CD8-positive, alpha-beta memory T cell (primary cell): ENCODE results near the gene SDK1. TPM values are rescaled to one million over a fixed set of nuclear protein-coding genes. Genes with fewer than 3 reads are reported as not detected.

Experiments used
- CTCF ChIA-PET: fragments of 350-600 bp; sonication (Branson Sonifier 250); formaldehyde crosslinking; loops from one replicate; lab custom pipeline; 2021; ENCODE audit warnings: antibody characterized with exemption; lab: Charles Lee
- POLR2A ChIA-PET: fragments of 350-600 bp; sonication (Branson Sonifier 250); formaldehyde crosslinking; loops from one replicate; lab custom pipeline; 2021; ENCODE audit warnings: antibody characterized with exemption; lab: Charles Lee
- DNase-seq, 5 donors: peaks; one replicate each; pipeline versions ENCODE4 v3.0.0 to v3.0.0-alpha.2; 2020 to 2022; ENCODE audit warnings: mixed read lengths in 1 of 5
- H3K27ac ChIP-seq: one replicate; pipeline ENCODE4 v1.7.0; 2013; ENCODE audit warnings: low read depth, mild to moderate bottlenecking, low read length, moderate library complexity
- H3K27me3 ChIP-seq: 2 replicates; pipeline ENCODE4 v1.7.0; 2013; ENCODE audit warnings: low read length, mild to moderate bottlenecking; ENCODE audit not compliant: insufficient read depth, poor library complexity, severe bottlenecking
- H3K36me3 ChIP-seq: 2 replicates; pipeline ENCODE4 v1.7.0; 2013; ENCODE audit warnings: mild to moderate bottlenecking, low read length, moderate library complexity; ENCODE audit not compliant: insufficient read depth
- H3K4me1 ChIP-seq: 2 replicates; pipeline ENCODE4 v1.7.0; 2013; ENCODE audit warnings: mild to moderate bottlenecking, low read length, moderate library complexity; ENCODE audit not compliant: insufficient read depth
- H3K4me3 ChIP-seq: 2 replicates; pipeline ENCODE4 v1.7.0; 2013; ENCODE audit warnings: mild to moderate bottlenecking, low read length
- H3K9me3 ChIP-seq: 2 replicates; pipeline ENCODE4 v1.7.0; 2013; ENCODE audit warnings: mild to moderate bottlenecking, low read length
- H3K27ac Mint-ChIP-seq, 8 donors: one replicate each; pipeline ENCODE4 v1.8.0; 2020 to 2021; ENCODE audit warnings: mixed read lengths in 8 of 8, mild to moderate bottlenecking in 6 of 8, inconsistent platforms in 3 of 8, moderate library complexity in 3 of 8
- H3K27me3 Mint-ChIP-seq, 2 donors: one replicate each; pipeline ENCODE4 v1.8.0; 2020 to 2021; ENCODE audit warnings: mixed read lengths in 2 of 2, mild to moderate bottlenecking in 1 of 2, moderate library complexity in 1 of 2
- H3K36me3 Mint-ChIP-seq, 3 donors: one replicate each; pipeline ENCODE4 v1.8.0; 2020 to 2021; ENCODE audit warnings: mixed read lengths in 3 of 3, inconsistent platforms in 1 of 3, mild to moderate bottlenecking in 1 of 3
- H3K4me1 Mint-ChIP-seq, 3 donors: one replicate each; pipeline ENCODE4 v1.8.0; 2020 to 2021; ENCODE audit warnings: mixed read lengths in 3 of 3, inconsistent platforms in 1 of 3, mild to moderate bottlenecking in 1 of 3
- H3K4me3 Mint-ChIP-seq, 7 donors: one replicate each; pipeline ENCODE4 v1.8.0; 2020 to 2021; ENCODE audit warnings: mixed read lengths in 7 of 7, mild to moderate bottlenecking in 6 of 7, moderate library complexity in 4 of 7, inconsistent platforms in 2 of 7
- H3K9me3 Mint-ChIP-seq, 5 donors: one replicate each; pipeline ENCODE4 v1.8.0; 2020 to 2022; ENCODE audit warnings: mixed read lengths in 5 of 5, mild to moderate bottlenecking in 3 of 5, moderate library complexity in 2 of 5, inconsistent platforms in 1 of 5
- polyA plus RNA-seq: library from polyadenylated mRNA; unstranded; fragments of 300-500 nt; fragmentation: Illumina TruSeq; gene quantifications from one replicate; pipeline ENCODE4 v1.2.3, GENCODE V29; 2021
- total RNA-seq, 2 experiments: library from RNA; stranded (reverse); gene quantifications; one replicate each; pipeline ENCODE4 v1.2.3, GENCODE V29; 2021

The SDK1 gene
- total and polyA plus RNA-seq, 3 experiments from 2014 or later, result 0.04 TPM; not detected in 1

GRCh38 chr7:3559278-3559677, 258.2 kb downstream of the SDK1 start:
- H3K27me3 Mint-ChIP-seq, result peaks cover 12 to 32% of the 10 kb centered on the region in 2 donors
- no peaks in the 10 kb centered on the region for H3K4me1 Mint-ChIP-seq
- no peak for DNase-seq
- no peak overlapping the region for H3K4me3 Mint-ChIP-seq
- Histone ChIP-seq H3K27ac (no peak overlapping the region), H3K27me3 (no peaks in the 10 kb centered on the region), H3K9me3 (no peaks in the 10 kb centered on the region), H3K36me3 (no peaks in the 10 kb centered on the region), H3K4me3 (no peak overlapping the region), H3K4me1 (no peaks in the 10 kb centered on the region)
- no peaks in the 10 kb centered on the region for H3K36me3 Mint-ChIP-seq
- POLR2A ChIA-PET, result no interaction called here
- no peak overlapping the region for H3K27ac Mint-ChIP-seq
- CTCF ChIA-PET, result no interaction called here
- H3K9me3 Mint-ChIP-seq, result no peaks in the 10 kb centered on the region

- H3K36me3 Mint-ChIP-seq, result no peaks in the 10 kb centered on the region
- H3K27me3 Mint-ChIP-seq, result peaks cover 7 to 30% of the 10 kb centered on the region in 2 donors
- POLR2A ChIA-PET, result no interaction called here
- Histone ChIP-seq H3K27me3 (no peaks in the 10 kb centered on the region), H3K4me3 (no peak overlapping the region), H3K4me1 (peaks cover 8% of the 10 kb centered on the region), H3K9me3 (no peaks in the 10 kb centered on the region), H3K36me3 (no peaks in the 10 kb centered on the region), H3K27ac (no peak overlapping the region)
- no peak overlapping the region for H3K4me3 Mint-ChIP-seq
- no peaks in the 10 kb centered on the region for H3K9me3 Mint-ChIP-seq
- CTCF ChIA-PET, result no interaction called here
- no peak for DNase-seq
- no peak overlapping the region for H3K27ac Mint-ChIP-seq
- H3K4me1 Mint-ChIP-seq, result peaks cover 5 to 8% (median 7%) of the 10 kb centered on the region in 3 donors
Measured at GRCh38 chr7:3560495-3560894, 259.4 kb downstream of the SDK1 start.

- Mint-ChIP-seq H3K36me3 (no peaks in the 10 kb centered on the region), H3K4me3 (no peak overlapping the region), H3K27ac (no peak overlapping the region), H3K4me1 (peaks cover 5 to 8% (median 7%) of the 10 kb centered on the region in 3 donors), H3K27me3 (peaks cover 5 to 25% of the 10 kb centered on the region in 2 donors), H3K9me3 (no peaks in the 10 kb centered on the region)
- H3K36me3 ChIP-seq, result no peaks in the 10 kb centered on the region
- H3K9me3 ChIP-seq, result no peaks in the 10 kb centered on the region
- CTCF ChIA-PET, result no interaction called here
- H3K27ac ChIP-seq, result no peak overlapping the region
- POLR2A ChIA-PET, result no interaction called here
- H3K27me3 ChIP-seq, result no peaks in the 10 kb centered on the region
- H3K4me1 ChIP-seq, result peaks cover 8% of the 10 kb centered on the region
- DNase-seq, result no peak
- no peak overlapping the region for H3K4me3 ChIP-seq
Measured at GRCh38 chr7:3561932-3562331, 260.9 kb downstream of the SDK1 start.

- ChIA-PET CTCF (interaction anchor here (1.2 kb wide), 1 partner anchor 10 kb away, joined by 3 read pairs; no protein-coding TSS in a partner anchor), POLR2A (no interaction called here)
- peaks cover 5 to 8% (median 7%) of the 10 kb centered on the region in 3 donors for H3K4me1 Mint-ChIP-seq
- H3K27me3 ChIP-seq, result no peaks in the 10 kb centered on the region
- no peak overlapping the region for H3K4me3 Mint-ChIP-seq
- no peaks in the 10 kb centered on the region for H3K9me3 ChIP-seq
- peaks cover 8% of the 10 kb centered on the region for H3K4me1 ChIP-seq
- no peaks in the 10 kb centered on the region for H3K36me3 ChIP-seq
- no peak overlapping the region for H3K4me3 ChIP-seq
- H3K36me3 Mint-ChIP-seq, result no peaks in the 10 kb centered on the region
- H3K27me3 Mint-ChIP-seq, result peaks cover 4 to 25% of the 10 kb centered on the region in 2 donors
- DNase-seq, result no peak
- no peaks in the 10 kb centered on the region for H3K9me3 Mint-ChIP-seq
- H3K27ac Mint-ChIP-seq, result no peak overlapping the region
- no peak overlapping the region for H3K27ac ChIP-seq
Measured at GRCh38 chr7:3564231-3564630, 263.2 kb downstream of the SDK1 start.

GRCh38 chr7:3568516-3568915, 267.5 kb downstream of the SDK1 start:
- ChIA-PET POLR2A (no interaction called here), CTCF (no interaction called here)
- no peaks in the 10 kb centered on the region for H3K36me3 Mint-ChIP-seq
- H3K9me3 Mint-ChIP-seq, result no peaks in the 10 kb centered on the region
- H3K4me1 ChIP-seq, result peaks cover 8% of the 10 kb centered on the region
- no peaks in the 10 kb centered on the region for H3K9me3 ChIP-seq
- no peak overlapping the region for H3K4me3 ChIP-seq
- no peaks in the 10 kb centered on the region for H3K36me3 ChIP-seq
- no peak overlapping the region for H3K27ac Mint-ChIP-seq
- H3K4me3 Mint-ChIP-seq, result no peak overlapping the region
- DNase-seq, result no peak
- H3K27ac ChIP-seq, result no peak overlapping the region
- peaks cover 3 to 9% of the 10 kb centered on the region in 2 donors for H3K27me3 Mint-ChIP-seq
- no peaks in the 10 kb centered on the region for H3K27me3 ChIP-seq
- peaks cover 5 to 8% (median 7%) of the 10 kb centered on the region in 3 donors for H3K4me1 Mint-ChIP-seq

GRCh38 chr7:3569643-3570042, 268.6 kb downstream of the SDK1 start:
- POLR2A ChIA-PET, result no interaction called here
- H3K27ac ChIP-seq, result no peak overlapping the region
- no peaks in the 10 kb centered on the region for H3K27me3 ChIP-seq
- DNase-seq, result no peak
- H3K4me1 Mint-ChIP-seq, result peaks cover 5 to 6% (median 6%) of the 10 kb centered on the region in 3 donors
- H3K9me3 ChIP-seq, result no peaks in the 10 kb centered on the region
- no peak overlapping the region for H3K27ac Mint-ChIP-seq
- no peak overlapping the region for H3K4me3 Mint-ChIP-seq
- peaks cover 3 to 16% of the 10 kb centered on the region in 2 donors for H3K27me3 Mint-ChIP-seq
- CTCF ChIA-PET, result no interaction called here
- H3K36me3 ChIP-seq, result no peaks in the 10 kb centered on the region
- peaks cover 6% of the 10 kb centered on the region for H3K4me1 ChIP-seq
- H3K9me3 Mint-ChIP-seq, result no peaks in the 10 kb centered on the region
- no peaks in the 10 kb centered on the region for H3K36me3 Mint-ChIP-seq
- no peak overlapping the region for H3K4me3 ChIP-seq

- H3K4me3 ChIP-seq, result no peak overlapping the region
- no peak overlapping the region for H3K4me3 Mint-ChIP-seq
- peaks cover 7 to 41% of the 10 kb centered on the region in 2 donors for H3K27me3 Mint-ChIP-seq
- no peak overlapping the region for H3K27ac Mint-ChIP-seq
- H3K27ac ChIP-seq, result no peak overlapping the region
- CTCF ChIA-PET, result no interaction called here
- H3K4me1 Mint-ChIP-seq, result no peaks in the 10 kb centered on the region
- DNase-seq, result no peak
- no peaks in the 10 kb centered on the region for H3K9me3 ChIP-seq
- POLR2A ChIA-PET, result no interaction called here
- H3K36me3 ChIP-seq, result no peaks in the 10 kb centered on the region
- H3K36me3 Mint-ChIP-seq, result peaks cover 0 to 7% (median 2%) of the 10 kb centered on the region in 3 donors
- peaks cover 3 to 12% (median 11%) of the 10 kb centered on the region in 5 donors for H3K9me3 Mint-ChIP-seq
- H3K27me3 ChIP-seq, result no peaks in the 10 kb centered on the region
- no peaks in the 10 kb centered on the region for H3K4me1 ChIP-seq
Measured at GRCh38 chr7:3573151-3573550, 272.1 kb downstream of the SDK1 start.

GRCh38 chr7:3574386-3574785, 273.3 kb downstream of the SDK1 start:
- CTCF ChIA-PET, result interaction anchor here (1.0 kb wide), 1 partner anchor 11 kb away, joined by 3 read pairs; no protein-coding TSS in a partner anchor
- H3K27ac Mint-ChIP-seq, result no peak overlapping the region
- no peaks in the 10 kb centered on the region for H3K4me1 Mint-ChIP-seq

More at GRCh38 chr7:3574386-3574785, 273.3 kb downstream of the SDK1 start:
- Mint-ChIP-seq H3K9me3 (peaks cover 3 to 24% (median 20%) of the 10 kb centered on the region in 5 donors), H3K27me3 (peaks cover 7 to 41% of the 10 kb centered on the region in 2 donors), H3K36me3 (peaks cover 0 to 14% (median 2%) of the 10 kb centered on the region in 3 donors), H3K4me3 (no peak overlapping the region)
- no peak for DNase-seq
- H3K9me3 ChIP-seq, result no peaks in the 10 kb centered on the region
- H3K27ac ChIP-seq, result no peak overlapping the region
- H3K4me1 ChIP-seq, result no peaks in the 10 kb centered on the region
- no peaks in the 10 kb centered on the region for H3K36me3 ChIP-seq
- H3K27me3 ChIP-seq, result no peaks in the 10 kb centered on the region
- POLR2A ChIA-PET, result no interaction called here
- no peak overlapping the region for H3K4me3 ChIP-seq
